Right lobe of liver (tissue), 4 donors: ENCODE measurements around the gene GPR176.
"Not testable (repeated sequence)": the region's sequence is repeated elsewhere in the genome, so short reads cannot be mapped to it uniquely, and the experiment has no call there.

ENCODE experiments used
- POLR2A ChIP-seq: fragments of 450-650 bp; IDR thresholded peaks from one replicate; pipeline ENCODE4 v1.6.1; 2017; ENCODE audit warnings: antibody characterized with exemption, mild to moderate bottlenecking
- TF ChIP-seq, protein P1 (sequence below), 4 donors: fragments of 200-600 bp in 3 of 4; fragments of 450-650 bp in 1 of 4; IDR thresholded peaks; one replicate each; pipeline versions ENCODE4 v1.5.1 to v1.8.0; 2016 to 2022; ENCODE audit warnings: antibody characterized with exemption in 4 of 4, mild to moderate bottlenecking in 2 of 4
- donor health status: DM: no; HTN: no; CAD: no.
- donor health status: DM: no; HTN: no; CAD: no.
- donor health status: DM: no; HTN: yes; CAD: no.

DNA sequence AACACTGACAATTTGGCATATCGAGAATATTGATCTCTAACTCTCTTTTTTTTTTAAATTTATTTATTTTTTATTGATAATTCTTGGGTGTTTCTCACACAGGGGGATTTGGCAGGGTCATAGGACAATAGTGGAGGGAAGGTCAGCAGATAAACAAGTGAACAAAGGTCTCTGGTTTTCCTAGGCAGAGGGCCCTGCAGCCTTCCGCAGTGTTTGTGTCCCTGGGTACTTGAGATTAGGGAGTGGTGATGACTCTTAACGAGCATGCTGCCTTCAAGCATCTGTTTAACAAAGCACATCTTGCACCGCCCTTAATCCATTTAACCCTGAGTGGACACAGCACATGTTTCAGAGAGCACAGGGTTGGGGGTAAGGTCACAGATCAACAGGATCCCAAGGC lies 27.0 kb downstream of the GPR176 start:
- TF ChIP-seq, protein P1, sequence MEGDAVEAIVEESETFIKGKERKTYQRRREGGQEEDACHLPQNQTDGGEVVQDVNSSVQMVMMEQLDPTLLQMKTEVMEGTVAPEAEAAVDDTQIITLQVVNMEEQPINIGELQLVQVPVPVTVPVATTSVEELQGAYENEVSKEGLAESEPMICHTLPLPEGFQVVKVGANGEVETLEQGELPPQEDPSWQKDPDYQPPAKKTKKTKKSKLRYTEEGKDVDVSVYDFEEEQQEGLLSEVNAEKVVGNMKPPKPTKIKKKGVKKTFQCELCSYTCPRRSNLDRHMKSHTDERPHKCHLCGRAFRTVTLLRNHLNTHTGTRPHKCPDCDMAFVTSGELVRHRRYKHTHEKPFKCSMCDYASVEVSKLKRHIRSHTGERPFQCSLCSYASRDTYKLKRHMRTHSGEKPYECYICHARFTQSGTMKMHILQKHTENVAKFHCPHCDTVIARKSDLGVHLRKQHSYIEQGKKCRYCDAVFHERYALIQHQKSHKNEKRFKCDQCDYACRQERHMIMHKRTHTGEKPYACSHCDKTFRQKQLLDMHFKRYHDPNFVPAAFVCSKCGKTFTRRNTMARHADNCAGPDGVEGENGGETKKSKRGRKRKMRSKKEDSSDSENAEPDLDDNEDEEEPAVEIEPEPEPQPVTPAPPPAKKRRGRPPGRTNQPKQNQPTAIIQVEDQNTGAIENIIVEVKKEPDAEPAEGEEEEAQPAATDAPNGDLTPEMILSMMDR (IDR thresholded peaks at IDR 0.05) = not testable (repeated sequence)
- not testable (repeated sequence) for TF ChIP-seq POLR2A
